Mesenteric fat pad (tissue), 1 donor: ENCODE results near the gene FUT7. TPM values are rescaled to one million over a fixed set of nuclear protein-coding genes. Genes with fewer than 3 reads are reported as not detected.

Experiments used
- DNase-seq: peaks from one replicate; pipeline ENCODE4 v3.0.0-alpha.2; 2020; ENCODE audit warnings: low spot score
- total RNA-seq: library from RNA; stranded (reverse); fragmentation: NEBNext Ultra II Directional; extraction: Animal tissue kit (Norgen Biotek cat#: 25700); gene quantifications from one replicate; pipeline ENCODE4 v1.2.1, GENCODE V29; 2021
- donor health status: DM: yes; HTN: yes; CAD: no.

The FUT7 gene
- total RNA-seq, 1 donor from 2014 or later, result 0.55 TPM

- DNase-seq, result no peak
Observed at GRCh38 chr9:136985027-136985602, 46.8 kb downstream of the FUT7 start.

GRCh38 chr9:136984464-136985026, 47.3 kb downstream of the FUT7 start:
- DNase-seq, result no peak

GRCh38 chr9:136983656-136984314, 48.1 kb downstream of the FUT7 start:
- no peak for DNase-seq

- DNase-seq, result no peak
Observed at GRCh38 chr9:136983167-136983566, 48.7 kb downstream of the FUT7 start.

- DNase-seq, result no peak
Observed at GRCh38 chr9:136982232-136983051, 49.4 kb downstream of the FUT7 start, which contains the start of gene LCNL1. LCNL1 (plus strand) TSS chr9:136982993; CDS start chr9:136983587, 594 bp downstream.

GRCh38 chr9:136981588-136982231, 50.2 kb downstream of the FUT7 start:
- DNase-seq, result no peak

- DNase-seq, result no peak
Observed at GRCh38 chr9:136980669-136981478, 51.0 kb downstream of the FUT7 start.

Other genes with a start within 250 kb of the FUT7 start
- gene TMEM141, start 240.7 kb downstream of the FUT7 start, total RNA-seq, result 33.0 TPM
- 0.71 TPM for gene CCDC183, start 235.8 kb downstream of the FUT7 start, total RNA-seq
- 54.9 TPM for gene RABL6, start 224.1 kb downstream of the FUT7 start, total RNA-seq
- 1.00 TPM for gene AJM1, start 189.6 kb downstream of the FUT7 start, total RNA-seq
- 89.6 TPM for gene PHPT1, start 182.7 kb downstream of the FUT7 start, total RNA-seq
- gene MAMDC4, start 179.7 kb downstream of the FUT7 start, total RNA-seq, result 1.6 TPM
- gene EDF1, start 165.8 kb downstream of the FUT7 start, total RNA-seq, result 215 TPM
- 8.8 TPM for gene TRAF2, start 145.6 kb downstream of the FUT7 start, total RNA-seq
- gene FBXW5, start 87.3 kb downstream of the FUT7 start, total RNA-seq, result 95.2 TPM
- not detected for gene C8G, start 86.8 kb downstream of the FUT7 start, total RNA-seq
- not detected for gene LCN12, start 79.8 kb downstream of the FUT7 start, total RNA-seq
- gene PTGDS, start 54.6 kb downstream of the FUT7 start, total RNA-seq, result 249 TPM
- 0.71 TPM for gene LCNL1, start 49.1 kb downstream of the FUT7 start, total RNA-seq
- 29.4 TPM for gene PAXX, start 39.7 kb downstream of the FUT7 start, total RNA-seq
- gene CLIC3, start 35.5 kb downstream of the FUT7 start, total RNA-seq, result 1.6 TPM
- gene ABCA2, start 3.9 kb downstream of the FUT7 start, total RNA-seq, result 47.2 TPM
- gene NPDC1, start 14.1 kb upstream of the FUT7 start, total RNA-seq, result 95.3 TPM
- not detected for gene ENTPD2, start 22.0 kb upstream of the FUT7 start, total RNA-seq
- 0.42 TPM for gene SAPCD2, start 38.5 kb upstream of the FUT7 start, total RNA-seq
- 28.1 TPM for gene UAP1L1, start 45.4 kb upstream of the FUT7 start, total RNA-seq
- 33.0 TPM for gene MAN1B1, start 54.9 kb upstream of the FUT7 start, total RNA-seq
- gene DPP7, start 82.6 kb upstream of the FUT7 start, total RNA-seq, result 150 TPM
- gene GRIN1, start 107.1 kb upstream of the FUT7 start, total RNA-seq, result not detected
- not detected for gene LRRC26, start 138.0 kb upstream of the FUT7 start, total RNA-seq
- gene TMEM210, start 140.0 kb upstream of the FUT7 start, total RNA-seq, result not detected
- 39.3 TPM for gene ANAPC2, start 156.5 kb upstream of the FUT7 start, total RNA-seq
- 53.3 TPM for gene SSNA1, start 156.6 kb upstream of the FUT7 start, total RNA-seq
- 5.1 TPM for gene TPRN, start 168.7 kb upstream of the FUT7 start, total RNA-seq
- 24.8 TPM for gene TMEM203, start 173.6 kb upstream of the FUT7 start, total RNA-seq
- 10.4 TPM for gene NDOR1, start 173.6 kb upstream of the FUT7 start, total RNA-seq
- 5.9 TPM for gene RNF208, start 190.2 kb upstream of the FUT7 start, total RNA-seq
- gene CYSRT1, start 193.1 kb upstream of the FUT7 start, total RNA-seq, result 0.42 TPM
- gene RNF224, start 195.4 kb upstream of the FUT7 start, total RNA-seq, result not detected
- not detected for gene SLC34A3, start 198.8 kb upstream of the FUT7 start, total RNA-seq
- gene TUBB4B, start 209.2 kb upstream of the FUT7 start, total RNA-seq, result 298 TPM
- not detected for gene STPG3, start 219.2 kb upstream of the FUT7 start, total RNA-seq
- gene NELFB, start 223.2 kb upstream of the FUT7 start, total RNA-seq, result 39.2 TPM
- gene TOR4A, start 245.6 kb upstream of the FUT7 start, total RNA-seq, result 9.2 TPM